GM18511 (cell line): ENCODE data around the gene TRIP13.
"Not testable (repeated sequence)": the region's sequence is repeated elsewhere in the genome, so short reads cannot be mapped to it uniquely, and the experiment has no call there.

Source experiments
- ATAC-seq: cut with Tn5 transposase; IDR thresholded peaks from one replicate; pipeline ENCODE4 v1.9.1; 2021; ENCODE audit warnings: mild to moderate bottlenecking, moderate library complexity; ENCODE audit not compliant: unreplicated experiment

TRIP13 gene

GRCh38 chr5:871596-872298, 20.9 kb upstream of the TRIP13 start:
- ATAC-seq, result no peak

- no peak for ATAC-seq
Measured at GRCh38 chr5:872301-872700, 20.4 kb upstream of the TRIP13 start.

GRCh38 chr5:873328-873727, 19.4 kb upstream of the TRIP13 start:
- ATAC-seq, result peak; percentile 59

GRCh38 chr5:875931-876330, 16.8 kb upstream of the TRIP13 start:
- ATAC-seq, result no peak

GRCh38 chr5:876398-877365, 16.0 kb upstream of the TRIP13 start:
- ATAC-seq, result no peak

GRCh38 chr5:878125-878524, 14.6 kb upstream of the TRIP13 start:
- ATAC-seq, result no peak

- ATAC-seq, result not testable (repeated sequence)
Measured at GRCh38 chr5:878677-879076, 14.0 kb upstream of the TRIP13 start.

- no peak for ATAC-seq
Measured at GRCh38 chr5:880816-881550, 11.7 kb upstream of the TRIP13 start.

- ATAC-seq, result no peak
Measured at GRCh38 chr5:881551-881935, 11.1 kb upstream of the TRIP13 start.

- ATAC-seq, result no peak
Measured at GRCh38 chr5:882253-883183, 10.2 kb upstream of the TRIP13 start.

GRCh38 chr5:883475-884181, 9.1 kb upstream of the TRIP13 start:
- no peak for ATAC-seq

GRCh38 chr5:884345-885126, 8.1 kb upstream of the TRIP13 start:
- ATAC-seq, result no peak

- no peak for ATAC-seq
Measured at GRCh38 chr5:885127-885442, 7.6 kb upstream of the TRIP13 start.

- ATAC-seq, result no peak
Measured at GRCh38 chr5:885529-885928, 7.2 kb upstream of the TRIP13 start.

- no peak for ATAC-seq
Measured at GRCh38 chr5:886036-886435, 6.6 kb upstream of the TRIP13 start.

- ATAC-seq, result no peak
Measured at GRCh38 chr5:886716-887325, 5.9 kb upstream of the TRIP13 start.

- no peak for ATAC-seq
Measured at GRCh38 chr5:887947-888637, 4.6 kb upstream of the TRIP13 start.

GRCh38 chr5:888638-889035, 4.0 kb upstream of the TRIP13 start:
- no peak for ATAC-seq
